Measurements from ENCODE around the gene TMEM151A.

Gene TMEM151A

DNA sequence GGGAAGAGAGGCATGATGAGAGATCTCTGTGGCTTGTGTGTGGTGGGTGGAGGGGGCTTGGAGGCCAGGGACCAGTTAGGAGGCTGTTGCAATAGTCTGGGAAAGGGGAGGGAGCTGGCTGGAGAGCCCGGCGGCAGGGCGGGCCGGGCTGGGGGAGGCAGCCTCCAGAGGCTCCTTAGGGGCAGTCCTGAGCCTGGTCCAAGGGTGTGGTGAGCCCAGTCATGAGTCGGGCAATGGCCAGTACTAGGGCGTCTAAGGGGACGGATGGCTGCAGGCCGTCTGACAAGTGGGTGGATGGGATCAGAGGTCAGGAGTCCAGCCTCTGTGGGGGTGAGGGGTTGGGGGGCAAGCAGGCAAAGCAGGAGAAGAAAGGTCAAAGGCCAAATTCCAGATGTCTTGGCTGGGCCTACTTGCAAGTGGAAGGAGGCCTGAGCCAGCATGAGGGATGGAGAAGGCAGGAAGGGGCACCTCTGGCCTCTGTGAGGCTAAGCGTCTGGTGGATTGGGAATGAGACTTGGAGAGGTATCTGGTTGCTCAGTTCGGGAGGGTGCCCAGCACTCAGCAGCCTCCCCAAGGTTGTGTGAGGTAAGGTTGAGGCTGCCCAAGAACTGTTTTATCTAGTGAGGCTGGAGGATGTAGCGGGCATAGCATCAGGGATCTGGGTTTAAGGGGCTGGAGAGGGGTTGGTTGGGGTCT lies 31.2 kb downstream of the TMEM151A start:
- no peak for DNase-seq (ENCODE audit: low read depth)

DNA sequence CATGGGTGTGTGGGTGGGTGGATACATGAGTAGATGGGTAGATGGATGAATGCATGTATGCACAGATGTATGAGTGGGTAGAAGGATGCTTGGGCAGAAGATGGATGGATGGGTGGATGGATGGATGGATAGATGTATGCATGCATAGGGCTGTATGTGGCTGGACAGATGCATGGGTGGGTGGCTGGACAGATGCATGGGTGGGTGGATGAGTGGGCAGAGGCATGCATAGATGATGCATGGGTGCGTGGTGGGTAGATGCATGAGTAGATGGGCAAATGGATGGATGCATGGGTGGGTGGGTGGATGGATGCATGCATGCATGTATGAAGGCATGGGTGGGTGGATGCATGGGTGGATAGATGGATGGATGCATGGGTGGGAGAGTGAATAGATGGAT lies 32.0 kb downstream of the TMEM151A start:
- DNase-seq (ENCODE audit: low read depth): no peak

DNA sequence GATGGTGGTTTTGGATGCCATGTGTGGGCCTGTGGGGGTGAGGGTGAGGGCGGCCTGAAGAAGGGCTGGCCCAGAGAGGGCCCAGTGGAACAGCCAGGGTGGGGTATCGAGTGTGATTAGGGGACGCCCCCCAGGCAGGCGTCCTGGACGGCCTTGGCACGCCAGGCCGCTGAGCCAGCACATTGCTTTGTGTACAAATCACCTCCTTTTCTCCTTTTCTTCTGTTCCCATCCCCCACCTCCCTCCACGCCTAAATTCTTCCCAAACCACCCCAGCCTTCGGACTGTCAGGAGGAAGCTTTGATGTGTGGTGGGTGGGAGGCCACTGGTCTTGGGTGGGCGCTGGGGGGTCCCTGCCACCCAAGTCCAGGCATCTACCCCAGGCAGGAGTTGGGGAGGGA lies 33.0 kb downstream of the TMEM151A start:
- no peak for DNase-seq (ENCODE audit: low read depth)

DNA sequence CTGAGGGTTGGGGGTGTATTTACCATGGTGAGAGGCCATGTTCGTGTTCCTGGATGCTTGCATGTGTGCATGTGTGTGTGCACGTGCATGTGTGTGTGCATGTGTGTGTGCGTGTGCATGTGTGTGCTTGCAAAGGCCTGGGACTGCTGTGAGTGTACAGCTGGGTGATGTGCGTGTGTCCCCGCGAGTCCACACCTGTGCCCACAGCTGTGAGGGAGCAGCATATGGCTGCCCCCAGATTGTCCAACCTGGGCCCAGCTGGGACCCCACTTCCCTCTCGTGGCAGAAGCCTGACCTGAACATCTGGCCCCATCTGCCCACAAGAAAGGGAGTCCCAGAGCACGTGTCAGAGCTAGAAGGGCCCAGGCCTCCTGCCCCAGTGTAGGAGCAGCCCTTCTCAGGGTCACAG lies 33.6 kb downstream of the TMEM151A start:
- no peak for DNase-seq (ENCODE audit: low read depth)

DNA sequence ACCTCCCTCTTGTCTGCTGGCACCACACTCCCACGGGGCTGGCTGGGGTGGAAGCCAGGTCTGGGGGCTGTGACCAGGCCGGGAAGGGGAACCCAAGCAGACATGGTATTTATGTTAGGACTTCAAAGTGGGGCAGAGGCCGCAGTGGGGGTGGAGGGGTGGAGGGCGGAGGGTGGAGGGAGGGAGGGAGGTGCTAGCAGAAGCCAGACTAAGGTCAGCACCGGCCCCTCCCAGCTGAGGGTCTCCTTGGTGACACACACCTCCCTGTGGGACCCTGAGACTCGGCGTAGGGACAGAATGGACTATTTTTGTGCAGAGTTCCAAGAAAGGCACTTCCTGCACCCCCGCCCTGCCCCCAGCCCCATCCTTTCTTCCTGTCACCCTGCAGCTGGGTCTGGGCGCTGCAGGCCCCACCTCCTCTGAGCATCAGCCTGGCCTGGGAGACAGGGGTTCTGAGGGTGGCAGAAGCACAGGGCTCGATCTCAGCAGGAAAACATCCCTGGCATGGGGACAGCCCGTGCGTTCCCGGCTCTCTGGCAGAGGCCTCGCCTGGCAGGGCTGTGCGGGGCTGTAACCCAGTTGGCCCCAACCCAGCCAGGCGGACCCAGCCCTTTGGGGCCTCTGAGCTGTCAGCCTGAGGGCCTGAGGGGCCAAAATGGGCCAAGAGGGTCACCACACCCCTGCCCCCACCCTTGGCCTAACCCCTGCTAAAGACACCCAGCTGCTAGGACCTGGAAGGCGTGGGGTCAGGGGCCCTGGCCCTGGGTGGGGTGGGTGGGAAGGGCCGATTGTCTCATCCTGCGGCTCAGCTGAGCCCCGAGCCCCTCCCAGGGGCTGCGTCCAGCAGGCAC lies 34.8 kb downstream of the TMEM151A start:
- DNase-seq (ENCODE audit: low read depth): no peak

DNA sequence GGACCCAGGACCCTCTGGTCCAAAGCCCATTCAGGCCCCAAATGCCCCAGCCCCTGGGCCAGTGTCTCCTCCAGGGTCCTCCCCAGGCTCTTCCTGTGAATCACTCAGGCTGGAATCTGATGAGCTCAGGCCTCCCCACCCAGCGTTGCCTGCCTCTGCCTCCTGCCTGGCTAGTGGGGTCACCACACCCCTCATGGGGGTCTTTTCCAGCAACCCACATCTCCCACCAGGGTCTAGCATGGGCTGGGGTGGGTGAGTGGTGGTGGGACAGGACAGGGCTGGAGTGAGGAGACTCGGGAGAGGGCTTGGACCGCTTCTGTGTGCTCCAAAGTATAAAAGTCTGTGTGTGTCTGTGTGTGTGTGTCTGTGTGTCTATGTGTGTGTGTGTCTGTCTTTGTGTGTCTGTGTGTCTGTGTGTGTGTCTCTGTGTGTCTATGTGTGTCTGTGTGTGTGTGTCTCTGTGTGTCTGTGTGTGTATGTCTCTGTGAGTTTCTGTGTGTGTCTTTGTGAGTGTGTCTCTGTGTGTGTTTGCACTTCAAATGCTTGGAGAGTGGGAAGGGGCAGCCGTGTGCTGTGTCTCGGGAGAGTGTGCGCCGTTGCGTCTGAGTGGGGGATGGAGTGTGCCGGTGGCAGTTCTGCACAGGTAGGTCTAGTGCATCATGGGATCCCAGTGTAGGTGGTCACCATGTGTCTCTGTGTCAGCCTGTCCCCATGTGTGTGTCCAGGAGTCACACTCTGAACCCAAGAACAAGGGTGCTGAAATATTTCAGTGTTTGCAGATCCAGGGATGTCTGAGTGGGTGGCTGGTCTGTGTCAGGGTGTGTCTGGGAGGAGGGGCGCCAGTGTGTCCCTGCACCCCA lies 35.7 kb downstream of the TMEM151A start:
- DNase-seq (ENCODE audit: low read depth): no peak

DNA sequence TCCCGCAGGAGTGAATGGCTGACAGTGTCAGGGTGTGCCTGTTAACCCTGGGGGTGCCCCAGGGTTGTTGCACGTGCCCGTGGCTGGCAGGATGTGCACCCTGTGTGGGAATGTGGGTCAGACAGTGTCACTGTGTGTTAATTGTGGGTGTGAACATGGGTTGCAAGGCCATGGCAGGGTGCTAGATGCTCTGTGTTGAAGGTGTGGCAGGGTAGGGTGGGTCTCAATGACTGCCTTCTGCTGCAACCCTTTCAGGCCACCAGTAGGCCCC lies 36.3 kb downstream of the TMEM151A start:
- DNase-seq (ENCODE audit: low read depth): no peak

DNA sequence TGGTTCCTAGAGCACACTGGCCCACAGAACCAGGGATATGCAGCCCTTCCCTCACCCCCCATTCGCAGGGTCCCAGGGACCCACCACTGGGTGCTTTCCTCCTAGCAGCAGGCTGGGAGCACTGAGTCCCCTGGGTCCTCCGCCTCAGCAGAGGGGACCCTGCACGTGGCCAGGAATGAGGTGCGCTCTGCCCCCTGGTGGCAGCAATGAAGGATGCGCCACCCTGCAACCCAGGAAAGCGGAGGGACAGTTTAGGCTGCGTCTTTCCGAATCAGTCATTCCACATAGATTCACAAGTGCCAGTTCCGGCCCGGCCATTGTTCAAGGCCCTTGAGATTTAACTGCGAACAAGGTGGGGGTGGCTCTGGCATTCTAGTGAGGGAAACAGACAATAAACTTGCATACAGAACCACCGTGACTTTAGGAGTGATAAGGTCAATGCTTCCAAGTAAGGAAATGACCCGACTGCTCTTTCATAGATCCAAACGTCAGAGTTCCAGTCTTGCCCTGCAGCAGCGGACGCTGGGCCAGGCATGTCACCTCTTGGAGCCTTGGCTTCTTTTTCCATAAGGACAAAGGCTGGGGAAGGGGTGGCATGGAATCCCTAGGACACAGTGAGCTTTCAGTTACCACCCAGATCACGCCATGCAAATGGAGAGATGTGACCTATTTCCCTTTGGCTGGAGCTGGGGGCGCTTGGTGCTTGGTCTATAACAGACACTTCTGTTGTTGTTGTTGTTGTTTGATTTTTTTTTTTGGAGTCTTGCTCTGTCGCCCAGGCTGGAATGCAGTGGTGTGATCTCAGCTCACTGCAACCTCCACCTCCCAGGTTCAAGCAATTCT lies 36.8 kb downstream of the TMEM151A start:
- DNase-seq (ENCODE audit: low read depth): no peak

DNA sequence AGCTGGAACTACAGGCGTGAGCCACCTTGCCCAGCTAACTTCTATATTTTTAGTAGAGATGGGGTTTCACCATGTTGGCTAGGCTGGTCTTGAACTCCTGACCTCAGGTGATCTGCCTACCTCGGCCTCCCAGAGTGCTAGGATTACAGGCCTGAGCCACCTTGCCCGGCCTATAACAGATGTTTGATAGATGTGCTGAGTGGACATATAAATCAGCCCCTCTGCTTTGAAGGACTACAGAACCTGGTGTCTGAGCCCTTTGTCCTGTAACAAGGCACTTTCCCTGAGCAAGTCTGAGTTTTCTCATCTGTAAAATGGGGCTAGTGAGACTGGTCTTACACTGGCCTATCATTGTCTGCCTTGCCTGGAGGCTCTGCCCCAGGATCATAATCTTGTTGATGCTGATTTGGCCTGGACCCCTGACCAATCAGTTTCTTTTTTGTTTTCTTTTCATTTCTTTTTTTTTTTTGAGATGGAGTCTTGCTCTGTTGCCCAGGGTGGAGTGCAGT lies 37.5 kb downstream of the TMEM151A start:
- DNase-seq (ENCODE audit: low read depth): no peak

- no peak for DNase-seq (ENCODE audit: low read depth)
Observed at GRCh38 chr11:66330931-66331330, 39.2 kb downstream of the TMEM151A start.

DNA sequence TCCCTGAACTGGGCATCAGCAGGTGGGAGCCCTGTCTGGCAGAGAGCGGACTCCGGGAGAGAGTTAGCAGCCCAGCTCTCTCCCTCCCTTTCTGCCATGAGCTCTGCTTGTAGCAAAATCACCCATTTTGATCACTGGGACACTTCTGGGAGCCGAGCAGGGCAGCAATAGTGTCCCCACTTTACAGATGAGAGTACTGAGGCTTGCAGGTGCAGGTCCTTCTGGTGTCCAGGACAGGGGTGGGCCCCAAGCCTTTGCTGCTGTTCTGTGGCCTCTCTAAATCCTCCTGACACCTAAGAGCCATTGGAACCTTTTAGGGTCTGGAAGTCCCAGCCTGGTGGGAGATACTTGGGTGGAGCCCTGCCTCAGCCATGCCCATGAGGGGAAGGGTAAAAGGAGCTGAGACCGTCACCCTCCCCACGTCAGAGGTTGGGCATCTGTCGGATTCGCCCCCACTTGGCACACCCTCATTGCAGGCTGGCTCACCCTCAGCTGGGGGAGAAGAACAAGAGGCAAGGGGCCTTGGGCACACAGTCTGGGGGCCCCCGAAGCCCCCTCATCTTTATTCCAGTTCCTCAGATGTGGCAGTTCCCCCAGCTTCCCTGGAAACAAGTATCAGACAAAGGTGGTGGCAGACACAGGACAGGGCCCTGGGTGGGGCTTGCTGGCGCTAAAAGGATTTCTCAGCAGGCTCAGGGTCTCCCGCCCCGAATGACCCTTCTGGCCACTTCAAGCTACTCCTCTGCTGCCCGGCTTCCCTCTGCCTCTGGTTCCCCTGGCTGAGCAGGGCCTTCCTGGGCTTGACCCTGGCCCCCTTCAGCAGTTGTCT lies 40.1 kb downstream of the TMEM151A start:
- DNase-seq (ENCODE audit: low read depth): no peak

DNA sequence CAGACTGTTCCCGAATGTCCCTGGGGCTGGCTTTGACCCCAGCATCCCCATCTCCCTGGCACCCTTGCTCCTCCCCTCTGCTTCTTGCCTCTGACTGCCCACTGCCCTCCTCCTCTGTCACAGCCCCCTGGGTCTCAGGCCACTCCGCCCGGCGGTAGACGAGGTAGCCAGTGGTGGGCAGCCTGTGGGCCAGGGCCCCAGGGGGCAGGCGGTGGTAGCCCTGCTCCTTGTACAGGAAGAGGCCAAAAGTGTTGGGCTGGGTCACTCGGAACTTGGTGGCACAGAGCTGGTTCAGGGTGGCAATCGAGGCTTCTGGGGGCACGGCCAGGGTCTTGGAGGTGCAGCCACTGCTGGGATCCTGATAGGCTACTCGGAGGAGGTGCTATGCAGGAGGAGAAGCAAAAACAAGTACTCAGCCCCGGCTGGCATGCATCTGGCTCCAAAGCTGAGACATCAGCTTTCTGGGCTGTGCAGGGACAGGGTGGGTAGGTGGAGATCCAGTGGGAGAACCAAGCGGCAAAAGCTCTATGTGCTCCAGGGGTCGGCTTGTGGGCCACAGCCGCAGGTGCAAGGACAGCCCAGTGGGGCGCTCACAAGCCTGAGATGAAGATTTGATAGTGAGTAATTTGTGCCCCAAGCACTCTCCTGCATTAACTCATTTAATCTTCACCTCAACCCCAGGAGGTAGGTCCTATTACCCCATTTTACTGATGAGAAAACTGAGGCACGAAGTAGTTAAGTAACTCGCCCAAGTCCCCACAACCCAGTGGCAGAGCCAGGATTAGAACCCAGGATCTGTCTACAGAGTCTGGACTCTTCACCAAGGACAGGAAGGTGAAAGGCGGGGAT lies 40.9 kb downstream of the TMEM151A start:
- no peak for DNase-seq (ENCODE audit: low read depth)

- no peak for DNase-seq (ENCODE audit: low read depth)
Observed at GRCh38 chr11:66333220-66333877, 41.7 kb downstream of the TMEM151A start.

DNA sequence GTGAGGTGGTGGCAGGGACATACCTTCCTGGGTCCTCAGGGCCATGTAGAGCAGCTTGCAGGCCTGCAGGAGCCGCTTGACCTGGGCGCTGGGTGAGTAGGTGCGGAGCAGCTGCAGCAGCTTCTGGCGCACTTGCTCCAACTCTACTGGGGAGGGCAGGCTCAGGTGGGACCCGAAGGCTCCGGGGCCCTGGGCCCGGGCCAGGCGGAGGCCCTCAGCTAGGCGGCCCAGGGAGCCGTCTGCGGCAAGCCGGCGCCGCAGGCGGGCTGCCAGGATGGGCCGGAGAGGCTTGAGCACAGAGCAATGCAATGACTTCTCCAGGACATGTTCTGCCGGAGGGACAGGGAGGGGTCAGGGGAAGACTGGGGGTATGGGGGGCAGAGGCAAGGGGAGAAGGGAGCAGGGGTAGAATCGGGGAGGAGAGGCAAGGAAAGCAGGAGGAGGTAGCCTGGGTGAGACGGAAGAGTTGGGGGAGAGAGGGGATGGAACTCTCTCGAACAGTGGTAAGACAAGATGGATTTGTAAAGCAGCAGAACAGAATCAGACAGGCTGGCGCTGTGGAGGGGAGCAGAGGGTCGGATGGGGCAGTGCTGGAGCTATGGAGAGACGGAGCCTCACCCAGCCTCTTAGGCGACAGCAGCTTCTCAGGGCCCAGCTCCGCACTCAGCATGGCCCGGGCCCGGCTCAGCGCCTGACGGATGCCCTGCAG lies 42.4 kb downstream of the TMEM151A start:
- DNase-seq (ENCODE audit: low read depth): no peak

GRCh38 chr11:66334605-66335442 lies 43.1 kb downstream of the TMEM151A start:
- no peak for DNase-seq (ENCODE audit: low read depth)

DNA sequence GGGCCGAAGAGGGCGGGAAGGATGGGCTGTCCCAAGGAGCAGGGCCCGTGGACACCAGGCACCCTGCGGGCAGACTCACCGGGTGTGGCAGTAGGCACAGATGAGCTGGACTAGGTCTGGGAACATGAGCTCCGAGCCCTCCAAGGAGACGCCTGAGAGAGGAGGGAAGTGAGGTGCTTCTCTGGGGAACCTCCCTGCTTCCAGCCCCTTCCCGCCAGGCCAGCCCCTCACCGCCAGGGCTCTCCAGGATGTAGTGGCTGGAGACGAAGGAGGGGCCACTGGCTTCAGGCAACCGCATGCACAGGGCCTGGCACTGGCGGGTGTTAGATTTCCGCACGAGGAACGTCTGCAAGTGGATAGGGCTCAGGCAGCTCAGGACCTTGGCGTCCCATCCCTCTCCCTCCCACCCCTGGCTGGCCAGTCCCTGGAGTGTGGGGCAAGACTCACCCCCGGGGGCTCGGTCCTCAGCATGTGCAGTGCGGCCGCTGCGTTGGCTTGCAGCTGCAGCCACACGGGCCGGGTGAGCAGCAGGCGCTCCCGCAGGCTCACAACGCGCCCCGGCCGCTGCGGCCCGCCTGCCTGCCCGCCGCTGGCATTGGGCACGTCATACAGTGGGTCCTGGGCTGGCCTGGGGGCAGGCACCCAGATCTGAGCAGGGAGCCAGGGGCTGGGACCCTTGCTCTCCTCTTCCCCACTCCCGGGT lies 44.0 kb downstream of the TMEM151A start:
- no peak for DNase-seq (ENCODE audit: low read depth)
